DMS153 treated with DMSO at 0.1 percent for 48 hours (cell line): ENCODE data around the gene SORCS1.

Source experiments
- DNase-seq: peaks from one replicate; lab custom pipeline; 2025; ENCODE audit not compliant: unreplicated experiment; lab: John Stamatoyannopoulos, UW

The SORCS1 gene

DNA sequence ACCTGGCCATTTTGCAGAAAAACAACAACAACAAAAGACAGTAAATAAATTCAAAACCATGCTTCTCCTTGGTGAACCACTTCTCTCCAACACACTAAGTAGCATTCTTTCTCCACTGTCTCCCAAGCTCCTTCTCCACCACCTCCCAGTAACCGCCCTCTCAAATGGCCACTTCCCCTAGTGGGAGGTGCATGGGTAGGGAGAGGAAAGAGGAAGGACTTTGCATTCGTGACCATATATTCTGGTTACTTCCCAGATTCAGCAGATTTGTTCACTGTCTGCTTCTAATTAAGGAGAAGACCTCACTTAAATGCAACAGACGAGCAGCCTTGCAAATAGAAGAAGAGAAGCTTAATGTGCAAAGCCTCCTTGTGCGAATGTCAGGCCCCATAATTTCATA is 166.8 kb downstream of the SORCS1 start:
- DNase-seq = no peak

DNA sequence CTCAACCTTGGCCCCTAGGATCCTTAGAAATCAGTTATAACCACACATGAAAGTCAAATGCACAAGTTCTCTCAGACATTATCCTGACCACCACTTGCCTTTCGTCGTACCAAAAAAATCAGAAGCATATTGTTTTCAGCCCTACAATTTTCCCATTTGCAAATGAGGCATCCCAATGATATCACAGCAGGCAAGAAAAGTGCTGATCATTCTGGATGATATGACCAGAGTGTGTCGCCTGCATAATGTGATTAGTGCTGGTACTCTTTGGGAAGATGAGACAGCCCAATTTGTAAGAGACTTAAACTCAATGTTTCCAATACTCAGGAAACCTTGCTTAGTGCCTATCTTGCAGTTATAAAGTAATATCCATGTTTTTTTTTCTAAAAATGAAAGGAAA is 168.0 kb downstream of the SORCS1 start:
- no peak for DNase-seq

DNA sequence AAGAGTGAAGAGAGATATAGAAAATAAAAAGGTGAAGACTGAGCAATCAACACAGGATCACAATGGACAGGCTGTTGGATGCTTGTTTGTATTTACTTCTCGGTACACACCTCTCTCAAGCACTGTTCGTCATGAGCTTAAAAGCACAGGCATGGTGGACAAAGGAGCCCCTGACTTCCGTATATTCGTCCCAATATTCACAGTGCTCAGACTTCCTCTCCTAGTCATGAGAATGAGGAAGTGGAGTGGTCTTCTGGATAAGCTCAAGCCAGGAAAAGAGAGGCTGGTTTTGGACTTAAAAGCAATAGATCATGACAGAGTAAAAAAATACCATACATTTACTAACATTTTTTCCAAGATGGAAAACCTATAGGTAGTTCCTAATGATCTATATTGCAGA is 172.5 kb downstream of the SORCS1 start:
- DNase-seq = no peak

DNA sequence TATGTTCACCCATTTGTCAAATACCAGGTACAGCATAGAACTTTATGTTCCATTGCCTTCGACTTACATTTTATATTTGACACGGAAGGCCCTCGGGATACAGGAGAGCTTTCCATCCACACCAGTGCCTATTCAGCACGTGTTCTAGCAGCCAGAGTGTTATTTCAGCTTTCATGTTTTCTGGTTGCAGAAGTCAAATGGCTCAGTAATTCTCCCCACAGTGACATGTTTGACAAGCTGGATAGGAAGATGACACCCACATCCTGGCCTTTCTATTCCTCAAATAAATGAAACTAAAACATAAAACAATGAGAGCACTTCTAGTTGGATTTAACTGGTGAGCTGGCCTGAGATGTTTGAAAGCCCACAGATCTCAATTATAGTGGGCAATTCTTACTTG is 173.4 kb downstream of the SORCS1 start:
- no peak for DNase-seq

DNA sequence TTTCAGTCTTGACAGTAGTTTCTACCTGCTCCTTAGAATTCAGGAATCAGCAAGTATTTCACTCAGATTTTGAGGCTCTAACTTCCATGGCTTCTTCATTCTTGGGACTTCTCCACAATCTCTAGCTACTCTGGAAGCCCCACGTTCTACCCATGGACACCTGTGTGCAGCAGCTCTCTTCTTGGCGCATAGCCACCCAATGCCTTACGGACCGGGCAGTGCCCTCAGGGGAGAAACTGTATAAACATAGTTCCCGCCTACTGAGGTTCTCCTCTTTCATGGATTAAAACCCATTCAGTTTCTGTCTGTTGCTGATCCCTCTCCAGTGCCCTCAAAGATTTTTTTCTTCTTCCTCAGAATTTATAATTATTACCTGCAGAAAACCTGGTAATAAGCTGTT is 177.1 kb downstream of the SORCS1 start:
- no peak for DNase-seq

DNA sequence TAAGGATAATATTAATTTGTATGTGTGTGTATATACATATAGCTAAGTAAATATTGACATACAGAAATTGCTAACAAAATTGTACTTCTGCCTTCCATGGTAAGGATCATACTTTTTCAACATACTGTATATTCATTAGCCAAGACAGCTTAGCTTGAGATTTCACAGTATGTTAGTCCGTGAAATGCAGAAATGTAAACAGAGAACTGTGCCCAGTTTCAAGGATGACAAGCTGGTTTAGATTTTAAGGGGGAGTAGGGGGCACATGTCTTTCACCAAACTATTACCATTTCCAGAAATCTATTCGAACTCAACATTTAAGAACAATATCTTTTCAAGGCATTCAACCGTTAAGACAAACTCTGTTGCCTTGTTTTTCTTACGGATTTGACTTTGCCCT is 182.2 kb downstream of the SORCS1 start:
- no peak for DNase-seq

DNA sequence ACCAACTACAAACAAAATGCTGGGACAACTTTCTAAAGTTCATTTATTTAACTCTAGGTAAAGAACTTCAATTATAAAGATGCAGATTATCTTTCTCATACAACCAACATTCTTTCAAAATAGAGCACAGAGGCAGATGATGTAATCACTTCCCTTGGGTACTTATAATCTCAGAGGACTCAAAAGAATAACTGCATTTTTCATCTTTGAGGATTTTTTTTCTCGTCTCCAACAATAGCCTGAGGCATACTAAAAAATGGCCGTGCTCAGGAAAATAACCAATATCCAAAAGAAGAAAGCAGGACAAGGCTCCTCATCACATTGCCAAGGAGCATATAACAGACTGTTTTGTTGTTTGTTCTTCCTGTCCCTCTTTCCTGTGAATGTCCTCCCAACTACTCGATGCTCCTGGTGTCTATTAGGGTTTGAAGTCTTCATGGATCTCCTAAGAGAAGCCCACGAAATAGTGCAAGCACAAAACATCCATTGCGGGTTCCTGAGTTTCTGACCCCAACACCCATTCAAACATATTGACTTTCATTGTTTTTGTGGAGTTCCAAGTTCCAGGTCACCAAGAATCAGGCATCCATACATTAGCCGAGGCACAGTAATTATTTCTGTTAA is 182.9 kb downstream of the SORCS1 start:
- DNase-seq = no peak

DNA sequence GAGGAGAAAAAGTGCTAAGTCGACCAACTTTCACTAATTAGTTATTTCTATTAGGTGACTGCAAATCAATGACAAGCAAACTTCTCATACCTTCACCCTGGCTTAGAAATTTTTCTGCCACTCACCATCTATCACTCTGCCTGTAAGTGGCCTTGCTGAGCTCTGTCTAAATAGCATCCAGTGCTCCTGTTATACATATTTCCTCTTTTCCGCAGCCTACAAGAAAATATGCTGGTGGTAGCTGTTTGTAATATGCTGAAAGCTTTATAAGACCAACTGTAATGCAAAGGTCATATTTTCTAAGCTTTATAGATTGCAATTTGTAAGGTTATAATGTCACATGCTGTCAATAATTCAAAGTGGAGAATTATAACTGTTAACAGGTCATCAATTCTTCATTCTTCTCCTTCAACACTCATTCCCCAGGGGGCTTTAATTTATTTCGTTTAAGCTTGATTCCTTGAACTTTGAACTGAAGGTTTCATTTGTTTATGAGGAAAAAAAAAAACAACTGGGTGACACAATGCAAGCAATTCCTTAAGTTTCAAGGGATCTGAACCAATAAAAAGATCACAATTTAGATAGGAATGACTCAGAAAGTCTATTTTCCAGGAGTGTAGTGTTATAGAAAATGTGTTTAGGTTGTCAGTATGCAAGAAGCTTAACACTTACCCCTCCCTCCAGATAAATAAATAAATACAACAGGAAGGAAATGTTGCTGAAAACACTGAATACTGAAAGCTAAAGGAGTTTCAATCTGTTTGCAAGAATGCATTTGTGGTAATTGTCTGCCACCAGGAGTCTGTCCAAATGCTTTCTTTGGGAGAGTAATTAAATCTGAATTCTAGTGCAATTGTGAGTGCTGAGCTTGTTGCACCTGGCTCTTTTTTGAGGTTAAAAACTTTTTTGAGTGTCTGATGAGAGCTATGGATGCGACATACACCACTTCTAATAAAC is 183.7 kb downstream of the SORCS1 start:
- no peak for DNase-seq

DNA sequence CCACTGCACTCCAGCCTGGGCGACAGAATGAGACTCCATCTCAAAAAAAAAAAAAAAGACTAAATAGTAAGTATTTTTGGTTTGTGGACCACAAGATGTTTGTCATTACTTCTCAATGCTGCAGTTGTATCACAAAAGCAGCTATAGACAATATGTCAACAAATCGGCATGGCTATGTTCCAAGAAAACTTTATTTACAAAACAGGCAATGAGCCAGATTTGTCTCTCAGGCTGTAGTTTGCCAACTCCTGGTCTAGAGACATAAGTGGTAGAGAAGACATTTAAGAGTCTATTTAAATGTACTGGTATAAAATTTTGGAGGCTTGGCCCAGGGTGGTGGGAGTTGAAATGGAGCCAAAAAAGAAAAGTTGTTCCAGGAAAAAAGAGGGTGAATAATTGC is 185.8 kb downstream of the SORCS1 start:
- DNase-seq = no peak

DNA sequence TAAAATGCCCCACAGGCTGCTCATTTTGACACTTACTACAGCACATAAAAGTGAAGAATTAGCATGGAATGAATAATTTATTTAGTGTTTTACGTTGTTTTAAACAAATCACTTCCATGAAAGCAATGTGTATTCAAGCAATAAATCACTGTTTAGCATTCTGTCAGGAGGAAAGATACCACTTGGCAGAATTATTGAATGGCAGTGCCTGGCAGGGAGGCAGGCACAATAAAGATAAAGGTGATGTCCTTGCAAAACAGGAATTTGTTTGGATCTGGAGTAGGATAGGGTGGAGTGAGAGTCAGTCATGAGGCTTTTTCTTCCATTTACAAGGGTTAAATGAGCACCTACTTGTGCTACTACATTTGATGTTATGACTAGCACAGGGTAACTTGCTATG is 190.8 kb downstream of the SORCS1 start:
- no peak for DNase-seq

DNA sequence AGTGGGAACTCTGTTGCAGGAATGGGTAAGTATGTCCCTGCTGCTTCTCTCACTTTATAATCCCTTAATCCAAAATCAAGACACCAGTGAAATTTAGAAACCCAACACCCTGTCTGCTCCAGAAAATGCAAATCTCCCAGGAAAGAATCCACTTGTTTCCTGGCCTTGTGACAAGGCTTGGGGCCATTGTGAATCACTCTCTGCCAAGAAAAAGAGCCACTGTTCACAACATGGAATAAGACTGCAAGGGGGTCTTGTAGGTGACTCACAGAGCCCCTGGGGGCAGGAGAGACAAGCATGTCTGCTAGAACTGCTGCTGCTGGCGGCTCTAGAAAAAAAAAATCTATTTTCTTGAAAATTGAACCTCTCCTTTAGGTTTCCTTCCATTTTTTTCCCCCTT is 191.2 kb downstream of the SORCS1 start:
- DNase-seq = no peak

DNA sequence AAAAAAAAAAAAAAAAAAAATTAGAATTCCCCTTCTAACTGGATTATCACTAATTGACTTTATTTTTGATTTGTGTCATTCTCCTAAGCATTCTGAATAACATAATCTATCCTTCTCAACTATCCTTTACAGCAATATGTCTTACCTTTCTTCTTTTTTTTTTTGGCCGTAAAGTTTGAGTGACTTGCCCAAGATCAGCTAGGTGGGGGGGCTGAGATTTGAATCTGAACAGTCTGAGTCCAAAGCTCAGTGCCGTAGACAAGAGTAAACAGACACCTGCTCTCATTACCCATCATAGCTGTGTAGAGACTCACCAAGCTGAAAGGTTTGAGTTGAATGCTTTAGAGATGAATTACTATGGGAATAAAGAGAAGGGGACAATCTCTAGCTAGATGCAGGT is 192.1 kb downstream of the SORCS1 start:
- DNase-seq = no peak

DNA sequence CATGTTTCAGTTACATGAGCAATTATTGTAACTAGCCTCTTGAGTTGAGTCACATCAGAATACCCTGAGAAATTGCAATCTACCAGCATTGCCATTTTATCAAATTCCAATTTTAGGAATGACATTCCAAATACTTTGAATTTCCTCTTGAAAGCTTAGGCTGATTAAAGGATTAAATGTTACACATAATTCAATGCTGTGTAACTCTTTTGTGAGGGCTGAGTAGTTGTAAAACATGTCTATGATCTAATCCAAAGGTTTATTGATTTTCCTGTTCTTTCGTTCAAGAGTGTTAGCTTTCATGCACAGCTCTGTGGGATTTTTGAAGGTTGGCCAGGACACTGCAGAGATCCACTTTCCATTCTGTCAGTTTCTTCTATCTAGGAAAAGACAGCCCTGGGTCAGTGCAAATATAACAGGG is 193.1 kb downstream of the SORCS1 start:
- no peak for DNase-seq

DNA sequence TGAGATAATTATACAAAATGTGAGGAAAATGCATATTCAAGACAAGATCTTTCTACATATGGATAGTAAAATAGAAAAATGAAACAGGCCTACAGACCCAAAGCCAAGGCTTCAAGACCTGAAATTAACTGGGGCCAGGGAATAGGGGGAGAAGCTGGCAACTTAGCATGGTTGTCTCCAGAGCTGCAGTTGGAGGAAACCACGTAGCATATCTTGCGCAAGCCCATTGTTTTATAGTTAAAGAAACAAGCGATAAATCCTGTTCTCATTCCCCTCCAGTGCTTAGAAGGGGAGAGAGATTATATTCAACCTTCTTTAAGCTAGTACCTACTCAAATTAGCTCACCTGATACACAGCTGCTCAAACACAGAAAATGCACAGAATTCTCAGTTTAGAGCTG is 197.1 kb downstream of the SORCS1 start:
- no peak for DNase-seq

DNA sequence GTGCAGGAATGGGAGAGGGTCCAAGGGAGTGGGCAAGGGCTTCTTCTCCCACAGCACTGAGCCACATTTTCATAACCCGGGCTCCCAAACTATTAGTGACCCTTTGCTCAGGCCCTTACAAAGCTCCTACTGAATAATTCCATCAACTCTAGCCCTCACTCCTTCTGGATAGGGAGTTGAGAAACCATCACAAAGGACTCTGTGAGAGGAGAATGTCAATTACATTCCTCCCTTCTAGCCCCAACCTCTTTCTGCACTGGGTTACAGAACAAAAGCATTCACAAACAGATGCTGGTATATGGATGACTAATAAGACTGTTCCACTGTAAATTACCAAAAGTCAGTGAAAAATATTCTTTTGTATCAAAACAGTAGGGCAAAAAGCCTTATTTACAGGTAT is 203.7 kb downstream of the SORCS1 start:
- DNase-seq = no peak

DNA sequence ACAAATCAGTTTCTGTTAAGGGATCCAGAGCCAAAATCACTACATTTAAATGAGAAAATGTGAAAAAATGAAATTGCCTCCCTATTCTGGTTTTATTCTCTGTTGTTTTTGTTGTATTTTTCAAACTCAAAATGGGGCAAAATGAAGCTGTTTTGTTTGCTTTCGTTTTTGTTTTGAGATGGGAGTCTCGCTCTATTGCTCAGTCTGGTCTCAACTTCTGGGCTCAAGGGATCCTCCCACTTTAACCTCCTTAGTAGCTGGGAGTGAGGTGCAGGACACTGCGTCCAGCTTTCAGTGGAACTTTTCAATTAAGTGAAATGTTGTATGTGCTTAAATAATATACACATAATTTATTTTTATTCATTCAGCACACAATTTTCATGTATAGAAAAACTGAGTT is 205.0 kb downstream of the SORCS1 start:
- DNase-seq = no peak

DNA sequence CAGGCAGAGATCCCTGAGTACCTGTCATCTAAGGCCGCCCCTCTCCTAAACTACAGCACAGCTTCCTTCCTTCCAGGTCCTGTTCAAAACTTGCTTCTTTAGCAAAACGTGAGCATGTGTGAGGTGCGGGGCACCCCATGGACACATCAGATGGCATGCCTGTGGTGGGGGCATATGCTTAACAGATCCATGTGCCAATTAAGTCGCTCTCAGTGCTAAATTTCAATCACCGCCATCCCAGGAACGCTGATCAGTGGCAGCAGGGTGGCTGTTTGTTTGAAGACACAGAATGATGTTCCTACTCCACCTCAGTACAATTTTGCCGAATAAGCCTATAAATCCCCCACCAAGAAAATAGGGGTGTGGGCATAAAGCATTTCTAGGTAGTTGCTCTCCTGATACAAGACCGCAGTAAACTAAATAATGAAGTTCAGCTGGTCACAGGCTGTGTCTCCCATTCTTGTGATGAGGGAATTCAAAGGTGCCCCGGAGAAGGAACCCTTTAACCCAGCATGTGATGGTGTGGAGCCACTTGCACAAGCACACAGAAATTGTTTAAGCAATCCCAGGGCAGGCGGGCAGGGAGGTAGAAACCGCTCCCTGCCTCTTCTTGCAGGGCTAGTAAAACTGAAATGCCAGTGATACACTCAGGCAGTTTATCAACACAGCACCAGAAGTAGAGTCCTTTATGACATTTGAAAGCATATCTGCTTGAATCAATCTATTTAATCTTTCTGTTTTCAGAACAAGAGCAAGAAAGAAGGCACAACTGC is 205.7 kb downstream of the SORCS1 start:
- no peak for DNase-seq

DNA sequence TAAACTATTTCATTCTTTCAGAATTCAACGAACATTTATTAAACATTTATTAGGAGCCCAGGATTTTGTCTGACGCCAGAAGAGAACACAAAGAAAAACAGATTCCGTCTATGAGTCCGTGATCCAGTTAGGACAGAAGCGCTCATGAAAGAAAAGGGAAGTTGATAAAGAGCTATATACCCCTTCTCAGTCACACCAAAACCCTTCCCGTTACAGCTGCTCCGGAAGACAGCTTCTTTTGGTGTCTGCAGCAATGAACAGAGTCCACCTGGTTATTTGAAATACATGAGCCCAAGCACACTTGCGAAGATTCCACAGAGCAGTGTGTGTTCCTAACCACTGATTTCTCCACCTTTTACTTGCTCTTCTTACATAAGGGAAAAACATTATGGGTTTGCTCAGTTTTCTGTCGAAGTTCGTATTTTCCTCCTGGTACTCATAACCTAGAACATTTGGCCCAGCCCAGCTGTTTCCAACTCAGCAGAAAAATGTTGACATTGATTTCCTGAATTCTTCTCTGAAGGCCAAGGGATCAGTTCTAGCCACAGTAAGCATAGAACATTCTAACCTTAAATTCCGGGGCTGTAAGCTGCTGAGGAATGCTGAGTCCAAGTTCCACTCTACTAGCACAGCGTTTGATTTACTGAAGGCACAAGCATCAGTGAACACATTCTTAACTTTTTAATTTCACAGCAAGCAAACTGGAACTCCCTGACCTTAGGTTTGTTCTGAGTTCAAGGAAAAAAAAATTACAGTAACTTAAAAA is 206.5 kb downstream of the SORCS1 start:
- no peak for DNase-seq

DNA sequence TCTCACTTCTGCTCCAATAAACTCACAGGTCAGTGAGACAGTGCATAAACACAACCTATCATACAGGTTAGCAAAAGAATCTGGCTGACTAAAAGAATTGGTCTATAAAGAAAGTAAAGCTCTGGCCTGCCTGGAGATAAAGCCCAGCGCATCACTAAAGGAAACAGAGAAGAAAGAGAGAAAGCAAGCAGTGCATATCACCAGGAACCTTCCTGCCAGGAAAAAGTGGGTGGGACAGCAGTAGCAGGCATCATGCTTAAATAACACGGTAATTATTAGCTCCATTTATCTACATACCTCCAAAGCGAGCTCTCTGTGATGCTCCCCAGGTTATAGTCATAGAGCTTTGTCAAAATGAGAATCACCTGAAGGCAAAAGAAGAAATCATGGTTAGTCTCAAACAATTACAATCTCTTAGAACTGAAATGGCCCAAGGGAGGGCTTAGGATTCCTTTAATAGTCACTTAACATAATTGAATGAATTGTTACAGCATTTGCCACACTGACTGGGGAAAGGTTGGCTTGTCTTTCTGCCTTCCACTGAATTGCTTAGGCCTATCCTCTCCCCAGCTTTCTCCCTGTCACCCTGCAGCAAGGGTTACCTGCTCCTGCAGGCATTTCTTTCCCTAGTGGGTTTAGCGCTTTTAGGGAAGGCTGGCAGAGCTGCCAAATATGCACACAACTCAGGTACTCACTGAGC is 208.1 kb downstream of the SORCS1 start:
- DNase-seq = no peak

DNA sequence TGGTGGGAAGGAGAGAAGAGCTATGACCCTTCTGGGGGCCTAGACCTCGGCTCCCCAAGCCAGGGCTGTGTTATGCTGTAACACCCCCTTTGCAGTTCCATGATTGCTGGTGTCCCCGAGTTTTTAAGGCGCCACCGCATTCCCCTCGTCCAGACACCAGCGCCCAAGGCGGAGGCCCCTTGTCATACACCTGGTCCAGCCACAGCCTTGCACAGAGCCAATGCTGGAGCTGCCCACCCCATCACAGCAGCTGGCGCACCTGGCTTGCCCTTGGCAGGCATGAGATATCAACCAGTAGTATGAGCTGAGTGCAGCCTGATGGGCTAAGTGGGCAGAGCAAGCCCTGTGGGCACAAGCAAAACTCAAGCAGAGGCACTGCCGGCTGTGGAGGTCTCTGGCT is 209.4 kb downstream of the SORCS1 start:
- no peak for DNase-seq
